GM18519 (cell line): ENCODE results near the gene STXBP6.

Experiments used
- ATAC-seq: cut with Tn5 transposase; IDR thresholded peaks from one replicate; pipeline ENCODE4 v1.9.1; 2021; ENCODE audit warnings: mild to moderate bottlenecking, moderate library complexity; ENCODE audit not compliant: unreplicated experiment, low FRiP score

STXBP6 gene

DNA sequence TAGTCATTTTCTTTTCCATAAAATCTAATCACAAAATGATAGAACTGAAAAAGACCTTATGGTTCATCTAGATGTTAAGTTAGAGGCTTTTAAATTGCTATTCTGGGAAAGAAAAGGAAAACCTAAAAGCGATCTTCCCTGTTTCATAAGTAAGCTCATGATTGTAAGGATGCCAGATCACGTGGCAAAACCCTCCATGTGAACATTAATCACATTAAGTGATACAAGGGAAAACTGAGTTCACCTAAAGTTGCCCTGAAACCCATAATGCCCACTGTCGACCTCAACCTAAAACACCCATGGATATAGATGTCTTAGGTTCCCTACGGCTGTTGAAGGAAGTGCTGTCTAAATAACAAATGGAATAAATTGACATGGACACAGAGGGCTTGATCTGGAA is 3.0 kb upstream of the STXBP6 start:
- no peak for ATAC-seq

DNA sequence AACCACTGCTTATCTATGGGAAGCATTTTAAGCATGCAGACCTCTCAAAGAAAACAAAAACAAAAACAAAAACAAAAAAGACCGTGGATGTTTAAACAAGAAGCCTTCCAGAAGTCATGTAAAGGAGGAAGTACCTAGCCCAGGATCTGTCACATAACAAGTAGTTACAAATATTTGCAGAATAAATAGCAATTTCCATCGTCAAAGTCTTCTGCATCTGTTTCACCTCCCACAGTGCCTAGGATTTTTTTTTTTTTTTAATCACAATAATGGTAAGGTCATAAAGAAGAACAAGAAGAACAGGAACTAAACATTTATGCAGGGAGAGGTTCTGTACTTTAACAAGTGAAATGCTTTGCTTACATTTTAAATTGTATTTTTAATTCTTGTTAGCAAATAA is 2.4 kb upstream of the STXBP6 start:
- no peak for ATAC-seq

- no peak for ATAC-seq
Measured at GRCh38 chr14:25050269-25051150, 563 bp upstream of the STXBP6 start.

- no peak for ATAC-seq
Measured at GRCh38 chr14:25049093-25049567, 817 bp downstream of the STXBP6 start.

DNA sequence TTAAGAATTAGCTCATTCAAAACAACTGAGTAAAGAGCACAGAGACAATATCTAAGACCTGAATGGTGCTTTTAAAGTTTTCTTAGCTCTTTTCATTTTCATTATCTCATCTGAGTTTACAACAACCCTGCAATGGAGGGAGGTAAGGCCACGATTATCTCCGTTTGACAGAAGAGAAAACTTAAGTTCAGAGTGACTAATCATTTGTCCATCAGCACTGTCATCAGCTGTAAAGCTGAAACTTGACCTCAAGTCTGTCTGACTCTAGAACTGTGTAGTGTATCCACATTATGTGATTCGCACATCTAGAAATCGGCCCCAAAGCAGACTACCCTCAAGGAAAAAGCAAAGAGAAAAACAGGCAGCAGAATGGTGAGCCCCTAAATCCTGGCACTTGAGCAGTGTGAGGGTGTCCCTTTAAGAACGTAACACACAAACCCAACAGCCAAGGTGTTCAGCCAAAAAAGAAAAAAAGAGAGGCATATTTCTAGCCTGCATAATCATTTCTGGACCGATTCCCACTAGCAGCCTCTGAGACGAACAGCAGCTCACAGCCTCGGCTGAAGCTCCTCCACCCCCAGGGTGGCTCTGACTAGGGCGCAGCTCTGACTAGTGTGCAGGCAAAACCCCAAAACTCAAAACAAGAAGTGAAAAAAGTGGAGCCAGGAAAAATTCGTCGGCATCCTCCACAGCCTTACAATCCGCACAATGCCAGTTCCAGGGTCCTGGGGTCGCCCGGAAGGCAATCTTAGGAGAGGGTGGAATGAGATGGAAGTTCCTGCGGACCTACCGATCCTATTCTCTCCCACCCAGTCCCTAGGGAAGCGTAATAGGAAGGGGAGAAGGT is 1.6 kb downstream of the STXBP6 start:
- no peak for ATAC-seq

- no peak for ATAC-seq
Measured at GRCh38 chr14:25046301-25046943, 3.5 kb downstream of the STXBP6 start.

DNA sequence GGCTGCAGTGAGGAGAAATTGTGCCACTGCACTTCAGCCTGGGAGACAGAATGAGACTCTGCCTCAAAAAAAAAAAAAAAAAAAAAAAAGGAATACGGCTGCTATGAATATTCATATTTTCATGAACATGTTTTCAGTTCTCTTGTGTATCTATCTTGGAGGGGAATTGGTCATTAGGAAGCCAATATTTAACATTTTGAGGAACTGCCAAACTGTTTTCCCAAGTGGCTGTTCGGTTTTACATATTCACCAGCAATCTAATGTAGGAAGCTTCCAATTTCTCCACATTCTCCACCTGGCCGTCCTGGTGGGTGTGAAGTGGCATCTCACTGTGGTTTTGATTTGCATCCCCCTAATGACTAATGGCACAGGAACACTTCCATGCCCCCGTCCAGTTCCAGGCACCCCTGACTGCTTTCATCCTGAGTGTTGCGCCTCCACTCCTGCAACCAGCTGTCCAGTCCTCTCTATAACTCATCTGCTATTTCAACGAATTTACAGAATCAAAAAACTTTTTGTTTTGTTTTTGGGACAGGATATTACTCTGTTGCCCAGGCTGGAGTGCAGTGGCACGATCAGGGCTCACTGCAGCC is 5.7 kb downstream of the STXBP6 start:
- ATAC-seq = no peak

- no peak for ATAC-seq
Measured at GRCh38 chr14:25042362-25043299, 7.3 kb downstream of the STXBP6 start.

DNA sequence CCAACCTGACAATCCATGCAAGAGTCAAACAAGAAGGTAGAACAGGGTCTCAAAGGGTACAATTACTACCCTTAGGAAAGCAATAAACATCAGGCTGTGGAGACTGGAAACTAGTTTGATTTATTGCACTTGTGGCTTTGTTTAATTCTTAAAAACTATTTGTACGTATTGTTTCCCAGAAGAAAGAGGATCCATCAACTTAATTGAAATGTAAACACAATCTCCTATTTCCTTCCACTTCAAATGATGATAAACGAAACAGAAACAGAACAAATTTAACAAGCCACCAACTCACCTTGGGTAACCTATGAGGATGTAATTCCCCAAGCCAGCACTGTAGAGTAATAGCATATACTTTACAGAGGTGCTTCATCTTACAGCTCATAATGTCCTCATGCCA is 8.0 kb downstream of the STXBP6 start:
- ATAC-seq = no peak

DNA sequence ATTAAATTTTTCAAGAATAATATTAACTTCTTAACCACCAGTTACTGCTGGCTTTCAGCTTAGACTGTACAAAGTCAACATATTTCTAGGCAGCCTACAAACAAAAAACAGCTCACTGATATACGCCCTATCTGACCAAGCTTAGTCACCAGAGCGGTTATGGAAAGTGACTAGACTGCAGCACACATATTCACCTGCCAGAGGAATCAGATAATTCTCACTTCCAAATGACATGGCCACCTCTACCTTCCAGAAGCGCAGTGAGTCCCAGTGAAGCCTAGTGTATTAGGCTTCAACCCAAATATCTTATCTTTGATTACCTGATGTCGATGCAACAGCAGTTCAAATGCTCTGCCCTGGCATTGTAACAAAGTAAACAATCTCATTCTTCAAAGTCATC is 8.5 kb downstream of the STXBP6 start:
- no peak for ATAC-seq

DNA sequence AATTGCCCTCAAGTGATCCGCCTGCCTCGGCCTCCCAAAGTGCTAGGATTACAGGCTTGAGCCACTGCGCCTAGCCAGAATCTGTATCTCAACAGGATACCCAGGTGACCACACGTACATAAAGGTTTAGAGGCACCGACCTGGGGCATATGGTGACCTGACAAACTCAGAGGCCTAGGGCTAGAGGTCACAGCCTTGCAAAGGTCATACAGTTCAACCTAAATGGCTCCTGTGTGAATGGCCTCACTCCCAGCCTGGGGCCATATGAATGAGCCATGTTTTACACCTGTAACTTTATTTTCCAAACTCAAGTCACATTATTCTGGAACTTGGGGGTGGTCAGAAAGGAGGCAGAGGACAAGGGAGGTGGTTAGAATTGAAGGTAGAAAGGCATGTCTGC is 10.0 kb downstream of the STXBP6 start:
- ATAC-seq = no peak

DNA sequence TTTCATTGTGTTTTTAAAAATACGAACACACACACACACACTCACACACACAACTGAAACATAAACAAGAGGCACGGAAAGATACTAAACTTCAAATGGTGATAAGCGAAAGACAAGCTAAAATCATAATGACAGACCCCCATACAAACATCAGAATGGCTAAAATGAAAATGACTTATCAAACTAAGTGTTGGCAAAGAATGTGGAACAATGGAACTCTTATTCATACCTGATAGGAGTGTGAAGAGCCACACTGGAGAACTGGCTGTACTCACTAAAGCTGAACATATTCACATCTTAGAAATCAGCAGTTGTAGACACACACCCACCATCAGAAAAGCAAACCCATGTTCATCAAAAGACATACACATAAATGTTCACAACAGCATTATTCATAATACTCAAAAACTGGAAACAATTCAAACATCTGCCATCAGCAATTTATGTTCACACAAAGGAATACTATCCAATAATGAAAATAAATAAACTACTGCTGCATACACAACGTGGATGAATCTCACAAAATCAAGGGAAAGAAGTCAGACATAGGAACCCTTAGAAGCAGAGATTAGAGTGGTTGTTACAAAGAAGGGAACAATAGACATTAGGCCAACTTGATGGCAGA is 11.8 kb downstream of the STXBP6 start:
- ATAC-seq = no peak

DNA sequence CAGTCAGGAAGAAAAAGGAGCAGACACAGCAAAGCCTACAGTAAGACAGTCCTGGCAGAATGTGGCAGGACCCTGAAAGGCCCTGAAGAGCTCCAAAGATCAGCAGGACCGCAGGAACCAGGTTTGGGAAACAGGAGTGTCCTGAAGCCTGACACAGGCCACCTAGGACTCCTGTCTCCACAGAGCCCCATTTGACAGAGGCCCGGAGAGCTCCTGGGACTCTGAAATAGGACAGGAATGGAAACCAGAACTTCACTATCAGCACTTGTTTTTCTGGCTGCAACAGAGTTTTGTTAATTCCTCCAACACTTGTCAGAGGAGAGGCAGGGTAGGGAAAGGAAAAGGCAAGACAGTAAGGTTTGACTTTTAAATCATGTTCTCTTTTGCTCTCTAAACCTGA is 12.9 kb downstream of the STXBP6 start:
- ATAC-seq = no peak

DNA sequence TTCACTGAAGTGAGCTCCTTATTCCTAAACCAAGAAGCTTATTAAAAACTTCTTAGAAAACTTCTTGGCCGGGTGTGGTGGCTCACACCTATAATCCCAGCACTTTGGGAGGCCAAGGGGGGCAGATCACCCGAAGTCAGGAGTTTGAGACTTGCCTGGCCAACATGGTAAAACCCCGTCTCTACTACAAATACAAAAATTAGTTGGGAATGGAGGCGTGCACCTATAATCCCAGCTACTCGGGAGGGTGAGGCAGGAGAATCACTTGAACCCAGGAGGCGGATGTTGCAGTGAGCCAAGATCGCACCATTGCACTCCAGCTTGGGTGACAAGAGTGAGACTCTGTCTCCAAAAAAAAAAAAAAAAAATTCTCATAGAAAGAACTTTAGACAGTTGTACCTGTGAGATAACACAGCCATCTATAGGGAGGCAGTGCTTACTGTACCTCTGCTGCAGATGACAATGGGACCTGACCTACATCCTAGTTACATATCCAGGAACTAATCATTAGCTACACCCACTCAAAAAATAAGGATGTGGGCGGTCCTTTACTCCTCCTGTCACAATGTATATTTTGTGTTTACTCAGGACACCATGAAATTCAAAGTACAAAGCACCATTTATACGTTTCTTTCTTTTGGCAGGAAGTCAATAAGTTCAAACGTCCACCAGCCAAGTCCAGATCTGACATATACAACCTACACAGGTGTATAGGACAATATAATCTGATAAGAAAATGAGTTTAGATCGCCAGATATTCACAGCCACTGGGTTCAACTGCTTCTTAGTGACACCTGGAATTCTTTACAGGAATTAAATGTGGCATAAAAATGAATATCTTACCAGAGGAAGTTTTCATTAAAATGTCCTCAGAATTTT is 14.9 kb downstream of the STXBP6 start:
- no peak for ATAC-seq

DNA sequence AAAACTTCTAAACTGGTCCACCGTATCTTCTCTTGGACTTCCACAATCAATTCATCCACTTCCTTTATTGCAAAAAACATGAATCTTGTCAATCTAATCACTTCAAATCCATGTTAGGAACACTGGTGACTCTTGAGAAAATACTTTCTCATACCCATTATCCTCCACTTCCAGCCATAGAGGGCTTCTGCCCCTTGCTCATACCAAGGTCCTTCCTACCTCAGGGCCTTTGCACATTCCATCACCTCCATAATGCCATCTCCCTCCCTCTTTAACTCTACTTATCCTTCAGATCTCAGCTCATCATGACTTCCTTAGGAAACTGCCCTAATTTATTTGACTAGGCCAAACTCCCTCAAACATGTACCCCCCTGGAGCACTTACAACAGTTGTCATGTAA is 16.6 kb downstream of the STXBP6 start:
- ATAC-seq = no peak

GRCh38 chr14:25032092-25032784 is 17.7 kb downstream of the STXBP6 start:
- no peak for ATAC-seq

DNA sequence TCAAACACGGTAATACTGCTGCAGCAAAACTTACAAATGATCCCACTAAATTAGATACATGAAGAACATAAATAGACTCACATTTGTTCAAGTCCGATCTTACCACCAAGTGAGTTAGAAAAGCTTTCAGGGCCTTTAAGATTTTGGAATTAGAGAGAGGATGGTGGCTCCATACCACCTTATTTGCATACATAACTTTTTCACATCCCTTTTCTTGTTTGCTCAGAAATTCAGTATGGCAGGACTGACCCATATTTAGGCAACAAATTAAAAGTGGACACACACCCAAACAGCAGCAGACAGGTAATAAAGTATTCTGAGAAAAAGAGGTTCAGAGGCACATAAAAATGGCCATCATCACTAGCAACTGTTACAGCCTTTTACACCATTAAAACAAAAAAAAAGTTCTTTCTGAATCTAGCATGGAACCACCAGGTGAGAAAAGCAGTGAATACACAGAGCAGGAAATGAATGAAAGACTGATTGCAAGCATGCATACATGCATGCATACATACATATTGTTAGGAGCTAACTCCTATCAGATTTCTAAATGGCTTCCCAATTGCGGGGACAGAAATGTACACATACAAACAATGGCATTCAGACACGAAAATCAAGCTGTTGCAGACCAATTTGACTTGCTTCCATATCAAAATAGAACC is 23.3 kb downstream of the STXBP6 start:
- no peak for ATAC-seq
